Measurements from ENCODE around the gene ALDH6A1. TPM values are rescaled to one million over a fixed set of nuclear protein-coding genes. Genes with fewer than 3 reads are reported as not detected.
A peak's percentile ranks its signal among the peaks of the same experiment; 100 is the strongest.
"Not testable (repeated sequence)": the region's sequence is repeated elsewhere in the genome, so short reads cannot be mapped to it uniquely, and the experiment has no call there.

ALDH6A1 gene
- 10 to 100 TPM; 13.0 to 14.2 TPM for total RNA-seq

DNA sequence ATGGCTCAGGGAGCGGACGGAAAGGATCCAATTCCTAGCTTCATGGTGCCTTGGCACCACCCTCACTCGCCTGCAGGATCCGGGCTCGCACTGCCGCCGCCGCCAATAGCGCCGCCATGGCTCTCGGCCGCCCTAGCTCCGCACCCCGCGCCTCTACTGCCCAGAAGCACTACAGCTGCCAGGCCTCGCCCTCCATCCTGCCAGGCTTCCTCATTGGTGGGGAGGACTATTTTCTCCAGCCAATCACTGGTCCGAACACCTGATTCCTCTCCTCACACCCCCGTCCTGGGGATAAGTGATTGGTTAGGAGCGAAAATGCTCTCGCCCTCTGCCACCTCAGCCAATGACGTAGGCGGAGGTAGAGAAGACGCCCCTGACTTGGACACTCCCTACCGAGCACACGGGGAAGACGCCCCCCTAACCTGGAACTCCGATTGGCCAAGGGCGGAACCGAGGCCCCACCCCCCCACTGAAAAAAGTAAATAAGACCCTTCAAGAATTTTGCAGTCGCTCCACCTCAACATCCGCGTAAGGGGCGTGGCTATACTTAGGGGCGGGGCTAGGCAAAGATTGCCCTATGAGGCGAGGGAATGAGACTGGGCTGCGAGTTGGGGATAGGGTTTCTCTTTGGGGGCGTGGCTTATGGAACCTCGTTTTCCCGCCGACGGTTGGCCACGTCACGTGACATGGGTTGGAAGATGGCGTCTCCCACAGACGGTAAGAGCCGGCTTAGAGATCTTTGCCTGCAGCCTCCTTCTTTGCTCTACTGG lies at the start of gene ALDH6A1, which contains the start of gene LIN52:
Gene ALDH6A1 (minus strand): TSS at position 177 of the 770 bp plus-strand sequence. CDS start 59 bp downstream, at position 118.
Gene LIN52 (plus strand): TSS at position 680 of the 770 bp plus-strand sequence. CDS start 19 bp downstream, at position 699.
- CTCF ChIA-PET = no interaction called here
- Mint-ChIP-seq H3K27me3 (ENCODE audit: low read depth) (no peaks in the 10 kb centered on the region), H3K4me3 (peak within 1 kb of the TSS; percentile 96), H3K27ac (peak within 1 kb of the TSS; percentile 96), H3K4me1 (ENCODE audit: low read depth) (peaks cover 41% of the 10 kb centered on the region), H3K36me3 (ENCODE audit: low read depth) (peaks cover 11% of the 10 kb centered on the region), H3K9me3 (ENCODE audit: insufficient read depth) (peaks cover 4% of the 10 kb centered on the region)
- POLR2A ChIA-PET = interaction anchor here (0.8 to 1.2 kb wide), 6 partner anchors 11 to 516 kb away, joined by 3 to 5 read pairs (median 3); partner anchors contain the start of genes ACOT2 and COQ6
- DNase-seq (peak; percentile 100), ATAC-seq (peak; percentile 96)

DNA sequence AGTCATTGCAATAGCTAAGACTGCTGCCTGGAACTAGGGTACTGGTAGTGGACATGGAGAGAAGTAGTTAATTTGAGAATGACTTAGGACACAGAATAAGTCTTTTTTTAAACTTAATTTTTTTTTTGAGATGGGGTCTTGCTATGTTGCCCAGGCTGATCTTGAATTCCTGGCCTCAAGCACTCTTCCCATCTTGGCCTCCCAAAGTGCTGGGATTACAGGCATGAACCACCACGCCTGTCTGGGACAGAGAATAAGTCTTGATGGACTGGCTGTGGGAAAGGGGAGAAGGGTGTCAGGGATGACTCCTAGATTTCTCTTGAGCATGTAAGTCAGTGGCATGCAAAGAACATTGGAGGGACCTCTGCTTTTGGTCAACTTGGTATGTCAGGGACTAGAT lies 43.4 kb upstream of the ALDH6A1 start:
- H3K9me3 Mint-ChIP-seq (ENCODE audit: insufficient read depth) = peaks cover 3% of the 10 kb centered on the region
- DNase-seq = no peak
- H3K4me1 Mint-ChIP-seq (ENCODE audit: low read depth) = no peaks in the 10 kb centered on the region
- H3K36me3 Mint-ChIP-seq (ENCODE audit: low read depth) = peaks cover 16% of the 10 kb centered on the region
- no peaks in the 10 kb centered on the region for H3K27me3 Mint-ChIP-seq (ENCODE audit: low read depth)
- no peak overlapping the region for H3K4me3 Mint-ChIP-seq
- H3K27ac Mint-ChIP-seq = no peak overlapping the region
- POLR2A ChIA-PET = no interaction called here
- CTCF ChIA-PET = interaction anchor here (1.0 kb wide), 1 partner anchor 12 kb away, joined by 3 read pairs; no protein-coding TSS in a partner anchor
- no peak for ATAC-seq

DNA sequence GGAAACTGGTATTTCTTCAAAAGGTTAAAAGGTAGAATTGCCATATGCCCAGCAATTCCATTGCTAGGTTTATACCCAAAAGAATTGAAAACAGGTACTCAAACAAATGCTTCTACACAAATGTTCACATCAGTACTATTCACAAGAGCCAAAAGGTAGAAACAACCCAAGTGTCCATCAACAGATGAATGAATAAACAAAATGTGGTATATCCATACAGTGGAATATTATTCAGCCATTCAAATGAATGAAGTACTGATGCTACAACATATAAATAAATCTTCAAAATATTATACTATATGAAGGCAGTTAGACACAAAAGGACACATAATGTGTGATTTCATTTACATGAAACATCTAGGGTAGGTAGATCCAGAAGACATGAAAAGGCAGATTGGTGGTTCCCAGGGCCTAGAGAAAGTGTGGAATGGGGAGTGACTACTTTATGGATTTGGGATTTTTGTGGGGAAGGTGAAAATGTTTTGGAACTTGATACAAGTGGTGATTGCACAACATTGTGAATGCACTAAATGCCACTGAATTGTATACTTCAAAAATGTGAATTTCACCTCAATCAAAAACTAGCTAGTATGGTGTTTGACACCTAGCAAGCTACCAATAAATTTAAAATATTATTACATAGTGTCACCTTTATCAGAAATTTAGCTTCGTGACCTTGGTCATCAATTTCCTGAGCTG lies 42.2 kb upstream of the ALDH6A1 start:
- ChIA-PET POLR2A (no interaction called here), CTCF (interaction anchor here (1.0 kb wide), 1 partner anchor 13 kb away, joined by 3 read pairs; no protein-coding TSS in a partner anchor)
- DNase-seq (no peak), ATAC-seq (no peak)
- Mint-ChIP-seq H3K4me1 (ENCODE audit: low read depth) (no peaks in the 10 kb centered on the region), H3K4me3 (no peak overlapping the region), H3K36me3 (ENCODE audit: low read depth) (peaks cover 16% of the 10 kb centered on the region), H3K27me3 (ENCODE audit: low read depth) (no peaks in the 10 kb centered on the region), H3K27ac (no peak overlapping the region), H3K9me3 (ENCODE audit: insufficient read depth) (peaks cover 3% of the 10 kb centered on the region)

DNA sequence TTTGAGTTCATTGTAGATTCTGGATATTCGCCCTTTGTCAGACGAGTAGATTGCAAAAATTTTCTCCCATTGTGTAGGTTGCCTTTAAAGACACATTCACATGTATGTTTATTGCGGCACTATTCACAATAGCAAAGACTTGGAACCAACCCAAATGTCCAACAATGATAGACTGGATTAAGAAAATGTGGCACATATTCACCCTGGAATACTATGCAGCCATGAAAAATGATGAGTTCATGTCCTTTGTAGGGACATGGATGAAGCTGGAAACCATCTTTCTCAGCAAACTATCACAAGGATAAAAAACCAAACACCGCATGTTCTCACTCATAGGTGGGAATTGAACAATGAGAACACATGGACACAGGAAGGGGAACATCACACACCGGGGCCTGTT lies 41.2 kb upstream of the ALDH6A1 start:
- ATAC-seq; H3K4me3 Mint-ChIP-seq; H3K4me1 Mint-ChIP-seq (ENCODE audit: low read depth); H3K27me3 Mint-ChIP-seq (ENCODE audit: low read depth); CTCF ChIA-PET; H3K9me3 Mint-ChIP-seq (ENCODE audit: insufficient read depth); POLR2A ChIA-PET; DNase-seq; H3K27ac Mint-ChIP-seq: not testable (repeated sequence)
- H3K36me3 Mint-ChIP-seq (ENCODE audit: low read depth) = peaks cover 22% of the 10 kb centered on the region

GRCh38 chr14:74111395-74112216 lies 27.4 kb upstream of the ALDH6A1 start:
- DNase-seq; H3K4me3 Mint-ChIP-seq; H3K9me3 Mint-ChIP-seq (ENCODE audit: insufficient read depth); POLR2A ChIA-PET; H3K27me3 Mint-ChIP-seq (ENCODE audit: low read depth); H3K27ac Mint-ChIP-seq; H3K4me1 Mint-ChIP-seq (ENCODE audit: low read depth): not testable (repeated sequence)
- peak; percentile 65 for ATAC-seq
- CTCF ChIA-PET = interaction anchor here (0.6 to 1.9 kb wide), 19 partner anchors 8 to 158 kb away, joined by 3 to 14 read pairs (median 3); no protein-coding TSS in a partner anchor
- peaks cover 14% of the 10 kb centered on the region for H3K36me3 Mint-ChIP-seq (ENCODE audit: low read depth)

- Mint-ChIP-seq H3K27ac (no peak overlapping the region), H3K4me3 (no peak overlapping the region), H3K36me3 (ENCODE audit: low read depth) (peaks cover 16% of the 10 kb centered on the region), H3K9me3 (ENCODE audit: insufficient read depth) (no peaks in the 10 kb centered on the region), H3K27me3 (ENCODE audit: low read depth) (no peaks in the 10 kb centered on the region), H3K4me1 (ENCODE audit: low read depth) (peaks cover 4% of the 10 kb centered on the region)
- ChIA-PET POLR2A (no interaction called here), CTCF (interaction anchor here (0.6 to 1.8 kb wide), 2 partner anchors 101 to 143 kb away, joined by 3 to 6 read pairs; no protein-coding TSS in a partner anchor)
- ATAC-seq (no peak), DNase-seq (no peak)
Measured at GRCh38 chr14:74109369-74109768, 25.1 kb upstream of the ALDH6A1 start.

DNA sequence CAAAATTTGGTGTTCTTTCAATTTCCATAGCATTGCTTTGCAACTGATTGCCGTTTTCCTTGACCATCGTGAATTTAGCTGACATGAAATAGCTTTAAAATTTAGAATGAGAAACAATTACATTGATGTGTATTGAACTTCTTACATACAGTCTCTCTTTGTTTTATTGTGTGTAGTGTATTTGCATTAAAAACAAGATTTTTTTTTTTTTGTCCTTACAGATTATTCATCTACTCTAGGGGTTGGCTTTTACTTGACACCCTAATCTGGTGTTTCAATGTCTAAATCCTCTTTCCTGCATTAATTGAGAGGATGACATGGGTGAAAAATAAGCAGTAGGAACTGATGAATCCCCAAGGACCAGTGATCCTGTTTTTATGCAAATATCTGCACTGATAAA lies 21.1 kb upstream of the ALDH6A1 start:
- ChIA-PET POLR2A (interaction anchor here (0.7 kb wide), 1 partner anchor 192 kb away, joined by 3 read pairs; no protein-coding TSS in a partner anchor), CTCF (interaction anchor here (0.7 kb wide), 1 partner anchor 111 kb away, joined by 3 read pairs; no protein-coding TSS in a partner anchor)
- H3K4me1 Mint-ChIP-seq (ENCODE audit: low read depth) = no peaks in the 10 kb centered on the region
- H3K27me3 Mint-ChIP-seq (ENCODE audit: low read depth) = no peaks in the 10 kb centered on the region
- DNase-seq (no peak), ATAC-seq (no peak)
- no peak overlapping the region for H3K27ac Mint-ChIP-seq
- H3K36me3 Mint-ChIP-seq (ENCODE audit: low read depth) = peaks cover 23% of the 10 kb centered on the region
- no peak overlapping the region for H3K4me3 Mint-ChIP-seq
- no peaks in the 10 kb centered on the region for H3K9me3 Mint-ChIP-seq (ENCODE audit: insufficient read depth)

DNA sequence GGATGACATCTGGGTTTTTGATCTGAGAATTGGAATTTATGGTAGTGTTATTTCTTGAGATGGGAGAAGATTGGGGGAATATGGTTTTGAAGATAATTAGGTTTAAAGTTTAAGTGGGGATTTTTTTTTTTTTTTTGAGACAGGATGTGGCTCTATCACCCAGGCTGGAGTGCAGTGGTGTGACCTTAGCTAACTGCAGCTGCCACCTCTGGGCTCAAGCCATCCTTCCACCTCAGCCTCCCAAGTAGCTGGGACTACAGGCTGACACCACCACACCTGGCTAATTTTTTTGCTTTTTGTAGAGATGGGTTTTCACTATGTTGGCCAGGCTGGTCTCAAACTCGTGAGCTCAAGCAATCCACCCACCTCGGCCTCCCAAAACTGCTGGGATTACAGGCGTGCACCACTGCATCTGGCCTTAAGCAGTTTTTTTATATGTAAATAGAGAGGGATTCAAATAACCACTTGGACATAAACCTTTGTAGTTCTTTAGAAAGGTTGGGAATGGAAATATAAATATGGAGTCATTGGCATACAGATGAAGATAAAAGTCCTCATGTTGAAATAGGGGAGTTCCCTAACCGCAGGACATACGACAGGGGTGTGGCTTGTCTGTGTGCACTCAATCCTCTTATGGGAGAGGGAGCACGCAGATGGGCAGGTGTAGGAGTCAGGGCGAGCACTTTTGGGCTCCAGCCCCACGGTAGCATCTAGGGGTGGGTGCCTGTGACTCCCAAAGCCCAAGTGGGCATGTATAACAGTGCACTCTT lies 5.2 kb upstream of the ALDH6A1 start:
- peaks cover 28% of the 10 kb centered on the region for H3K4me1 Mint-ChIP-seq (ENCODE audit: low read depth)
- peaks cover 20% of the 10 kb centered on the region for H3K36me3 Mint-ChIP-seq (ENCODE audit: low read depth)
- CTCF ChIA-PET = no interaction called here
- POLR2A ChIA-PET = no interaction called here
- H3K9me3 Mint-ChIP-seq (ENCODE audit: insufficient read depth) = peaks cover 4% of the 10 kb centered on the region
- no peaks in the 10 kb centered on the region for H3K27me3 Mint-ChIP-seq (ENCODE audit: low read depth)
- no peak overlapping the region for H3K4me3 Mint-ChIP-seq
- H3K27ac Mint-ChIP-seq = peak overlapping the region; percentile 41
- no peak for ATAC-seq
- DNase-seq = no peak

DNA sequence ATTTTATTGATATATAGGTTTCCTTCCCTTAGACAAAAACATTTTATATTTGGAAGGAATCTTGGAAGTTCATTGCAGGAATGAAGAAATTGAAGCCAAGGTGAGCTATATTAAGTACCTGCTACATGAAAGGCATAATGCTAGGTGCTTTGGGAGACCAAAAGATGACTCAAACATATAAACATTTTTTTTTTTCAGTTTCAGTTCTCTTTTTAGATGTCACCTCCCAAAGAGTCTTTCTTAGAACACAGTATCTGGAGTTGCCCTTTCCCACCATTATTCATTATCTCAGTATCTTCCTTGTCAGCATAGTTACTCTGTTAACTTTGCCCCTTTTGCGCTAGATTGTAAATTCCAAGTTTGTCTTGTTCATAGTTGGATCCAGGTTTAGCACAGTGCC lies 1.6 kb upstream of the ALDH6A1 start:
- DNase-seq (no peak), ATAC-seq (no peak)
- Mint-ChIP-seq H3K9me3 (ENCODE audit: insufficient read depth) (peaks cover 4% of the 10 kb centered on the region), H3K4me3 (peak overlapping the region; percentile 96), H3K27ac (peak overlapping the region; percentile 96), H3K36me3 (ENCODE audit: low read depth) (peaks cover 17% of the 10 kb centered on the region), H3K4me1 (ENCODE audit: low read depth) (peaks cover 44% of the 10 kb centered on the region), H3K27me3 (ENCODE audit: low read depth) (no peaks in the 10 kb centered on the region)
- ChIA-PET CTCF (no interaction called here), POLR2A (interaction anchor here (0.6 to 1.2 kb wide), 3 partner anchors 15 to 326 kb away, joined by 3 to 6 read pairs (median 3); a partner anchor contains a TSS)

DNA sequence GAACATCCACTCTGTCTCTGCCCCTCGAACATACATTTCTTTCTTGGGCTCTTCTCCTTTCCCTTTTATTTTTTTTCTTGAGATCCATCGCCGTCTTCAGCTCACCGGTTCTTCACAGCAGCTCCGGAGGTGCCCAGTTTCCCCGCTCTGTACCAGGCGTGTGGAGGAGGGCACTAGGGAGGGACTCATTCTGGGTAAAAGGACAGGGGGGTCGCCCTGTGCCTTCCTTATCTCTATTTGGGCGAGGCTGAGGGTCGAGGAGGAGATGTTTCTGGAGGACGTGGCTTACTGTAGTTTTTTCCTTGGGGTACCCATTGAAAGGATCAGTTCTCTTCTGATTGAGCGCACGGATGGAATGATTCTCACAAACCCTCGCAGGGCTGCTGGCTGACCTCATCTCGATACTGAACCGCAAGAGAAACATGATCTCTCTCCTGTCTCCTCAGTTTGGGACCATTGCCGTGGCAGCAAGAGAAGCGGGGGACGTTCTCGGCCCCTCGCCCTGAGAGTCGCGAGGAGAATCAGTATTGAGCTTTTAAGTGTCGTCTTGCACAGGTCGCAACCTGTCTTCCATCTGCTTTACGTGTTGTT lies 889 bp upstream of the ALDH6A1 start:
- Mint-ChIP-seq H3K4me1 (ENCODE audit: low read depth) (peaks cover 44% of the 10 kb centered on the region), H3K27ac (peak overlapping the region; percentile 96), H3K27me3 (ENCODE audit: low read depth) (no peaks in the 10 kb centered on the region), H3K36me3 (ENCODE audit: low read depth) (peaks cover 14% of the 10 kb centered on the region), H3K4me3 (peak overlapping the region; percentile 96), H3K9me3 (ENCODE audit: insufficient read depth) (peaks cover 4% of the 10 kb centered on the region)
- DNase-seq (peak; percentile 33), ATAC-seq (peak; percentile 12)
- CTCF ChIA-PET = interaction anchor here (0.6 kb wide), 1 partner anchor 54 kb away, joined by 3 read pairs; no protein-coding TSS in a partner anchor
- POLR2A ChIA-PET = interaction anchor here (0.5 to 1.2 kb wide), 5 partner anchors 15 to 325 kb away, joined by 3 to 6 read pairs (median 3); partner anchors contain the start of gene COQ6
